ENCODE measurements around the gene NIM1K. TPM values are rescaled to one million over a fixed set of nuclear protein-coding genes. Genes with fewer than 3 reads are reported as not detected.

NIM1K gene
- total and polyA plus RNA-seq, 2 donors from 2014 or later: 0.32 to 0.60 TPM

DNA sequence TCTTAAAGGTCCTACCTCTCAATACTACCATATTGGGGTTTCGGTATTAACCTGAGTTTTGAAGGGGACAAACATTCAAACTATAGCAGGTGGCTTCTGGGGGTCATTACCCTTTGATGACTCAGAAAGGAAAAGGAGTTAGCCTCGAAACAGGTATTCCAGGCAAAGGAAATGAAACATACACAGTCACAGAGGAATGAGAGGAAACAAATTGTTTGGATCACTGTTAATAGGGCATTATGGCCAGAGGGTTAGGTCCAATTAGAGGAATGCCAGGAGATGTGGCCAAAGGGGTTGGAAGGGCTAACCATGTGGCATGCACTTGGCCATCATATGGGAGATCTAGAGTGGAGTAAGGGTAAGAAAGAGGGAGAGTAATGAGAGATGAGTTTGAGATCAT is 23.9 kb upstream of the NIM1K start:
- Histone ChIP-seq H3K27ac (ENCODE audit: low read depth in 2 of 2, low read length in 2 of 2) (no peak overlapping the region), H3K4me3 (ENCODE audit: low read length in 3 of 3) (no peak overlapping the region), H3K9ac (ENCODE audit: low read length in 3 of 3) (no peak overlapping the region), H3K4me1 (ENCODE audit: control insufficient read depth in 2 of 3, insufficient read depth in 2 of 3, low read depth in 1 of 3, low read length in 3 of 3) (no peaks in the 10 kb centered on the region), H3K9me3 (ENCODE audit: control insufficient read depth in 2 of 3, insufficient read depth in 1 of 3, low read length in 3 of 3) (no peaks in the 10 kb centered on the region), H3K27me3 (ENCODE audit: control insufficient read depth, insufficient read depth, low read length) (no peaks in the 10 kb centered on the region), H3K36me3 (ENCODE audit: control insufficient read depth in 2 of 3, insufficient read depth in 3 of 3, low read length in 3 of 3) (peaks cover under 1 to 9% (median 2%) of the 10 kb centered on the region in 3 donors)
- intact Hi-C loops (cut with DNase I): no loop called here
- TF ChIP-seq, protein P1, sequence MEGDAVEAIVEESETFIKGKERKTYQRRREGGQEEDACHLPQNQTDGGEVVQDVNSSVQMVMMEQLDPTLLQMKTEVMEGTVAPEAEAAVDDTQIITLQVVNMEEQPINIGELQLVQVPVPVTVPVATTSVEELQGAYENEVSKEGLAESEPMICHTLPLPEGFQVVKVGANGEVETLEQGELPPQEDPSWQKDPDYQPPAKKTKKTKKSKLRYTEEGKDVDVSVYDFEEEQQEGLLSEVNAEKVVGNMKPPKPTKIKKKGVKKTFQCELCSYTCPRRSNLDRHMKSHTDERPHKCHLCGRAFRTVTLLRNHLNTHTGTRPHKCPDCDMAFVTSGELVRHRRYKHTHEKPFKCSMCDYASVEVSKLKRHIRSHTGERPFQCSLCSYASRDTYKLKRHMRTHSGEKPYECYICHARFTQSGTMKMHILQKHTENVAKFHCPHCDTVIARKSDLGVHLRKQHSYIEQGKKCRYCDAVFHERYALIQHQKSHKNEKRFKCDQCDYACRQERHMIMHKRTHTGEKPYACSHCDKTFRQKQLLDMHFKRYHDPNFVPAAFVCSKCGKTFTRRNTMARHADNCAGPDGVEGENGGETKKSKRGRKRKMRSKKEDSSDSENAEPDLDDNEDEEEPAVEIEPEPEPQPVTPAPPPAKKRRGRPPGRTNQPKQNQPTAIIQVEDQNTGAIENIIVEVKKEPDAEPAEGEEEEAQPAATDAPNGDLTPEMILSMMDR (IDR thresholded peaks at IDR 0.05; ENCODE audit: borderline replicate concordance, extremely low read depth, insufficient read depth): no peak
- DNase-seq (no peak), FAIRE-seq (no peak)

DNA sequence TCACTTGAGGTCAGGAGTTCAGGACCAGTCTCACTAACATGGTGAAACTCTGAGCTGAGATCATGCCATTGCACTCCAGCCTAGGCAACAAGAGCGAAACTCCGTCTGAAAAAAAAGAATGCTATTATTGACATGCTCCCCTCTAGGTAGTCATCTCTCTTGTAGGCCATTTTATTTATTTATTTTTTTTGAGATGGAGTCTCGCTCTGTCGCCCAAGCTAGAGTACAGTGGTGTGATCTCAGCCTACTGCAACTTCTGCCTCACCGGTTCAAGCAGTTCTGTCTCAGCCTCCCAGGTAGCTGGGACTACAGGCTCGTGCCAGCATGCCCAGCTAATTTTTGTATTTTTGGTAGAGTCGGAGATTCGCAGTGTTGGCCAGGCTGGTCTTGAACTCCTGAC is 20.6 kb upstream of the NIM1K start:
- no peak overlapping the region for H3K4me3 ChIP-seq (ENCODE audit: low read length in 3 of 3)
- intact Hi-C loops (cut with DNase I): no loop called here
- no peaks in the 10 kb centered on the region for H3K4me1 ChIP-seq (ENCODE audit: control insufficient read depth in 2 of 3, insufficient read depth in 2 of 3, low read depth in 1 of 3, low read length in 3 of 3)
- peaks cover 7 to 16% (median 7%) of the 10 kb centered on the region in 3 donors for H3K36me3 ChIP-seq (ENCODE audit: control insufficient read depth in 2 of 3, insufficient read depth in 3 of 3, low read length in 3 of 3)
- H3K9ac ChIP-seq (ENCODE audit: low read length in 3 of 3): no peak overlapping the region
- FAIRE-seq (no peak), DNase-seq (no peak)
- H3K9me3 ChIP-seq (ENCODE audit: control insufficient read depth in 2 of 3, insufficient read depth in 1 of 3, low read length in 3 of 3): no peaks in the 10 kb centered on the region
- TF ChIP-seq, protein P1 (IDR thresholded peaks at IDR 0.05; ENCODE audit: borderline replicate concordance, extremely low read depth, insufficient read depth): no peak
- no peaks in the 10 kb centered on the region for H3K27me3 ChIP-seq (ENCODE audit: control insufficient read depth, insufficient read depth, low read length)
- no peak overlapping the region for H3K27ac ChIP-seq (ENCODE audit: low read depth in 2 of 2, low read length in 2 of 2)

DNA sequence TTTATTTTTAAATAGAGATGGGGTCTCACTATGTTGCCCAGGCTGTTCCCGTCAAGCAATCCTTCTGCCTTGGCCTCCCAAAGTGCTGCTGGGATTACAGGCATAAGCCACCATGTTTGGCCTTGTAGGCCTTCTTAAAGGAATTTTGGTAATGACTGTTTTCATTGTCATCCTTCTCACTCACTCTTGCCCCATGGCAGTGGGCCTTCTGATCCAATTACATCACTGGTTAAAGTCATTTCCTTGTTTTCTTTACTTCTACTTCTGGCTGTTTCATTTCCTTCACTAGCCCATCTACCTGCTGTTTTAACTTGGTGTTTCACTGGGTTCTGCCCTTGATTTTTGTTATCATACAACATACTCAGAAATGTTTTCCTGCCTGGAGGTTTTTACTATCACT is 20.1 kb upstream of the NIM1K start:
- no peak overlapping the region for H3K9ac ChIP-seq (ENCODE audit: low read length in 3 of 3)
- H3K27me3 ChIP-seq (ENCODE audit: control insufficient read depth, insufficient read depth, low read length): no peaks in the 10 kb centered on the region
- no peak overlapping the region for H3K27ac ChIP-seq (ENCODE audit: low read depth in 2 of 2, low read length in 2 of 2)
- H3K4me3 ChIP-seq (ENCODE audit: low read length in 3 of 3): no peak overlapping the region
- peaks cover 7 to 16% (median 7%) of the 10 kb centered on the region in 3 donors for H3K36me3 ChIP-seq (ENCODE audit: control insufficient read depth in 2 of 3, insufficient read depth in 3 of 3, low read length in 3 of 3)
- intact Hi-C loops (cut with DNase I): no loop called here
- H3K9me3 ChIP-seq (ENCODE audit: control insufficient read depth in 2 of 3, insufficient read depth in 1 of 3, low read length in 3 of 3): no peaks in the 10 kb centered on the region
- no peak for DNase-seq
- FAIRE-seq: no peak
- H3K4me1 ChIP-seq (ENCODE audit: control insufficient read depth in 2 of 3, insufficient read depth in 2 of 3, low read depth in 1 of 3, low read length in 3 of 3): no peaks in the 10 kb centered on the region
- TF ChIP-seq, protein P1 (IDR thresholded peaks at IDR 0.05; ENCODE audit: borderline replicate concordance, extremely low read depth, insufficient read depth): no peak

DNA sequence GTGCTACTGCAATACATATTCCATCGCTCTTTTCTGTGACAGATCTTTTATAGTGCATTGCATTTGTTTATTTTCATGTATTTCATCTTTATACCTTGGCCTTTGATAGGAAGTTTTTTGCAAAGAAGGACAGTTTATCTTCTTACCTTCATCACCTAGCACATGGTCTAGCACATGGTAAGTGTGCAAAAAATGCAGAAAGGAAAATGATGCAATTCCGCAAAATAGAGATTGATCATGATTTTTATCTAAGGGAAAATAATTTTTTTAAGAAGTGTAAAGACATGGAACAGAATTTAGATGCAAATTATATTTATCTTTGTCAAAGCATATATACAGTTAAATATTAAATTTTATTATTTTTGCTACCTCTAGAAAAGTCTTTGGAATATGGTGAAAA is 19.2 kb upstream of the NIM1K start:
- Histone ChIP-seq H3K9ac (ENCODE audit: low read length in 3 of 3) (no peak overlapping the region), H3K27ac (ENCODE audit: low read depth in 2 of 2, low read length in 2 of 2) (no peak overlapping the region), H3K27me3 (ENCODE audit: control insufficient read depth, insufficient read depth, low read length) (no peaks in the 10 kb centered on the region), H3K9me3 (ENCODE audit: control insufficient read depth in 2 of 3, insufficient read depth in 1 of 3, low read length in 3 of 3) (no peaks in the 10 kb centered on the region), H3K4me3 (ENCODE audit: low read length in 3 of 3) (no peak overlapping the region), H3K4me1 (ENCODE audit: control insufficient read depth in 2 of 3, insufficient read depth in 2 of 3, low read depth in 1 of 3, low read length in 3 of 3) (no peaks in the 10 kb centered on the region), H3K36me3 (ENCODE audit: control insufficient read depth in 2 of 3, insufficient read depth in 3 of 3, low read length in 3 of 3) (peaks cover 7 to 21% (median 7%) of the 10 kb centered on the region in 3 donors)
- DNase-seq (no peak), FAIRE-seq (no peak)
- TF ChIP-seq, protein P1 (IDR thresholded peaks at IDR 0.05; ENCODE audit: borderline replicate concordance, extremely low read depth, insufficient read depth): no peak
- intact Hi-C loops (cut with DNase I): no loop called here

All from kidney (tissue), 14 donors.